Globus pallidus (tissue), 1 donor: Measurements from ENCODE around the gene YLPM1.

ENCODE experiments used
- DNase-seq: peaks from one replicate; pipeline ENCODE4 v3.0.0-alpha.2; 2015; ENCODE audit warnings: low spot score

The YLPM1 gene

DNA sequence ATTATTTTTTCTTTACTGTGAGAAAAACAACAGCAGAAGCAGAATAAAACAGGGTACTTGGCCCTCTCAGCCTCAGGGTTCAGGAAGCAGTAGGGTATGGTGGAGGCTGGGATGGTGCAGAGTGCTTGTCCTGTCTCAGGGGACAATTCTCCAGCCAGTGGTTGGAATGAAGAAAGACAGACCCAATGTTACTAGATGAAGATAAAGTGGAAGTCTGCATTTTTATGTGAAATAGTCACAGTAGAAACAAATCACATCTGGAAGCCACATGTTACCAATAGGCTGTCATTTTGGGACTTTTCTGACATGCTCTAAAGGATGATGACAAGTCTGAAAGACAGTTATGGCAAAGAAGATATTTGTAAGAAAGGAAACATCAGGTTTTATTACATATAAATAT, 80.5 kb downstream of the YLPM1 start:
- DNase-seq, result no peak

DNA sequence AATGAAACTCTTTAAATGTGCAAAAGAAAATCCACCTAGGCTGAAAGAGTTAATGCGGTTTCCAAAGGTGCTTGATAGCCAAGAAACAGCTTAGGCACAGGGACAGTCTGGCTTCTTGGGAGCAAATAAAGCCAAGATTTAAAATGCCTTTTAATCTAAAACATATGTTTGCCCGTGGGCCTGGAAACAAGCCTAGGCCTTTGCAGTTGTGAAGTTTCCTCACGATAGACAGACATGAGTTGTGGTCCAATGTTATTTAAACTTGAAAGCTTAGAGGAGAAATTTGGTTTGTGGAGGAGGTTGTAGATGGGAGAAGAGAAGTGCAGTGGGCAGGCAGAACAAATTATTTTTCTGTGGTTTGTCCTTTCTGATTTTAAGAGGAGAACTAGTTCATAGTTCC, 83.1 kb downstream of the YLPM1 start:
- DNase-seq, result no peak

DNA sequence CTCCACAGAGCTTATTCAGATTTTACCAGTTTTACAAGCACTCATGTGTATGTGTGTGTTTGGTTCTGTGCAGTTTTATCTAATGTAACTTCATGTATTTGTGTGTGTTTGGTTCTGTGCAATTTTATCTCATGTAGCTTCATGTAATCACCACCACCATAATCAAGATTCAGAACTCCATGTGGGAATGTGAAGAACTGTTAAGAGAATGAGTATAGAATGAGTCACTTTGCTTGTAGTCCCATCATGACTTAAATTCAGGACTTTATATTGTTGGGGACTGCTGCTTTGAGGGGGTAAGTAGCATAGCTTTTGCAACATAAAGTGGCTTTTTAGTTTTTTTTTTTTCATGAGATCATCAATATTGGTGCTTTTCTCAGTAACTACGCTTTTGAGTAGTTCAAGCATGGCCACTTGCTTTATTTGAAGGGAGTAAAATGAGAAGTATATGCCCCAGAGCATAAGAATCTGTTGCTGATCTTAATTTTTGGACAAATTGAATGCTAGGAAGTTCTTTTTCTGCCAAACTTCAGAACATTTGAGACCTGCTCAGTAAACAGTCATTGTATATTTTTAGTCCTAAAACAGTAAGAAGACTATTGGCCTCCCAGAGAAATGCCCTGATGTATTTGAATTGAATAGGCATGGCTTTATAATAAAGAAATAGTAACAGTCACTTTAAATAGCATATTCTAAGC, 84.0 kb downstream of the YLPM1 start:
- no peak for DNase-seq

DNA sequence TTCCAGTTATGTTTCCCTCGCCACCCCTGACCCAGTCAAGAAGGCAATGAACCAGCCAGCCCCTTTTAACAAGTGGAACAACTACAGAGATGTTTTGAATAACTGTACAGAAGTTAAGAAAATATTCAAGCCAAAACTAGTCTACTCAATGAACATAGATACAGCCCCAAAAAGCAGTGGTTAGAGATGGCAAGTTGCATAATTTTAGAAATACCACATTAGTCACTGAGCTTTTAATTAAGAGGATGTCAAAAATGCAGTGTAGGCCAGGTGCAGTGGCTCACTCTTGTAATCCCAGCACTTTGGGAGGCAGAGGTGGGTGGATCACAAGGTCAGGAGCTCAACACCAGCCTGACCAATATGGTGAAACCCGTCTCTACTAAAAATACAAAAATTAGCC, 85.7 kb downstream of the YLPM1 start:
- DNase-seq, result no peak

DNA sequence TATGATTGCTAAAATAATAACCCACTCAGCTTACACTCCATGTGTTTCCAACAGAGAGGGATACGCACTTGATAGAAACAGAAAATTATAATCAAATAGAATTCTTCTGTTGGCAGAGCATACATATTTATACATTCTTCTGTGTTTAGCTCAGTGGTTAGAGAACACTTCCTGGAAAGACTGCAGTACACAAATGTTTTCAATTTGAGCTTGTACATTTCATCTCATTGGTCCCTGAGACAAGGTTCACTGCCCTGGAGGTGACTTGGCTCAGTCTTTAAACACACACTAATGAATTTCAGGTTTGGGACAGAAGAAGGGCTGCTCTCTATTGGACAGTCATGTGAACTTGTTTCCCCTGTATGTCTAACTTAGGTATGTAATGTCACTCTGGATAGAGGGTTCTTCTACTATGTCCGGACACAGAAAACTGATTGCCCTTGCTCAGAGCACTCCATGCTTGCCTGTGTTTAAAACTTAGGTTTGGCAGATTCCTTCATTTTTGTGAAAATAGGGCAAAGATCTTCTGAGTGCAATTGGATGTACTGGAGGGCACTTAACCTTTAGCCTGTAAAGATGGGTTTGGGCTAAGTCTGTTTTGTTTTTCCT, 89.9 kb downstream of the YLPM1 start:
- DNase-seq, result no peak

DNA sequence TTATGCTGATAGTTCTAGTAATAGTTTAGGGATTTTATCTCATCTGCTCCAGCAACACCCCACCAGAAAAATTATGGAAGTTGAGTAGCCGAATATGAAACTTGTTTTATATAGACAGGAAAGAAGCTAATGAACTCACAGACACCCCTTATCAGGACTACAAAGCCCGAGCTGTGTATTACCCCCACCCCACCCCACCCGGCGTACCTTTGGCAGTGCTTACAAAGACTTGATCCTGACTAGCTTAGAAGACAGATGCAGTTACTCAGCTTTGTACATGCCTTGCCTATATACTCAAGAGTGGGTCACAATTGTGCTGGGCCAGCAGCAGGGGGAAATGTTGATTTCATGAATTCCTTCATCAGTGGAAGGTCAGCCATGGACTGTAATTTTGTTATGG, 90.5 kb downstream of the YLPM1 start:
- DNase-seq, result no peak

DNA sequence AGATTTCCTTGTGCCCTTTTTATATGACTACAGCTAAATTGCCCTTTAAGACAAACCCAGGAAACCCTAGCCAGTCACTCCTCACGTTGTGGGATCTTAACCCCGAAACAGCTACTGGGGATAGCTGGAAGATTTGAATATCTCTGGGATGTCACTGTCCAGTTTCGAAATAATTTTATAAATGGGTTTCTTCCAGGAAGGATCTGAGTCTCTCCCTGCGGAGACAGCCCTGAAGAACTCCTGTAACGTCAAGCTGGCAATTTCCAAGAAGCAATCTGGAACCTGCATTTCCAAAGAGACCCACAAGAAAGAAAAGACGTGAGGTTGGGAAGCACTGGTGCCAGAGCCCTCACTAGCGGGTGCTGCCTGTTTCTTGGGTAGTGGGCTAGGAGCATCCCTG, 91.9 kb downstream of the YLPM1 start:
- DNase-seq, result no peak

DNA sequence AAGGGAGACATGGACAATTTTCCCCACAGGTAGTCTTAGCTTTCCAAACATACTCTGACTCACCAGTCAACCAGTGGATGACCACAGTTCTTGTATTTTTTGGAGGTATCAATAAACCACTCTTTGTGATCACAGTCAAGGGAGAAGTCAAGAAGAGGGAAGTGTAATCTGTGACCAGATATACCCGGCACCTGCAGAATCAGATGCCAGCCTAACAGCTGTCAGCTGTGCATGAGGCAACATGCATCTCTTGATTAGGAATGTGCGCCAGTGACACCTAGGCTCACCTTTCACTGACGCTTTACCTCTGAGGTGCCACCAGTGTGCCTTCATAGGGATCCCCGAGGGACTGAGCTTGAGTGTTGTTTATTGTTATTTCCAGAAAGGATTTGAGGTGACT, 92.8 kb downstream of the YLPM1 start:
- DNase-seq, result no peak

DNA sequence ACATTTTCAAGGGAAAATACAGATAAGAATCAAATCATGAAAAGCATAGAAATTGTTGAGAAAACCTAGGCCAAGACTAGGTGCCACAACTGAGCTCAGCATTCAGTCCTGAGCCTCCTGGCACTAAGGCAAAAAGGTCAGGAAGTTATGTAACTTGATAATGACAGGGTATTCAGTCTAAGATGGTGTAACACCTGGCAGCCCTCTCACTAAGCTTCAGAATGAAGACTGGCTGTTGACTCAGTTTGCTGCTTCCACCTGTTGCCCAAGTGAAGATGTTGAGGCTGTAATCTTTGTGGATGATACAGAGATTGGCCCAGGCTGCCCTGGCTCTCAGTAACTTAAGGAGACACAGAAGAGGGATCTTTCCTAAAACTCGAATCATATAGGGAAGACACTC, 93.2 kb downstream of the YLPM1 start:
- no peak for DNase-seq

DNA sequence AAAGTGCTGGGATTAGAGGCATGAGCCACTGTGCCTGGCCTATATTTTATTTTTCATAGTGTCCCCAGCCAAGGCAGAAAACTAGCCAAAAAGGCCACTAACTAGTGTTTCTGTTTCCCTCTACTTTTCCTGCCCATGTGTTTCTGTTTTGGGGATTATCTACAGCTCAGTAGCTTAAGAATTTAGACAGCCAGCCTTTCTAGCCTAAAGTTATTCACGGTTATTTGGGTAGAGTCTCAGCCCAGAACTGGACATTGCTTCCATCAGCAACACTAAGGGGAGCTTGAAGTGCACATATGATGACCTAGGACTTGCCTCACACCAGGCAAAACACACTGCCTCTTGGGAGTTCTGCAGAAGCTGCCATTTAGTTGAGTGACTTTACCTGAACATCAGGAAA, 94.9 kb downstream of the YLPM1 start:
- no peak for DNase-seq

DNA sequence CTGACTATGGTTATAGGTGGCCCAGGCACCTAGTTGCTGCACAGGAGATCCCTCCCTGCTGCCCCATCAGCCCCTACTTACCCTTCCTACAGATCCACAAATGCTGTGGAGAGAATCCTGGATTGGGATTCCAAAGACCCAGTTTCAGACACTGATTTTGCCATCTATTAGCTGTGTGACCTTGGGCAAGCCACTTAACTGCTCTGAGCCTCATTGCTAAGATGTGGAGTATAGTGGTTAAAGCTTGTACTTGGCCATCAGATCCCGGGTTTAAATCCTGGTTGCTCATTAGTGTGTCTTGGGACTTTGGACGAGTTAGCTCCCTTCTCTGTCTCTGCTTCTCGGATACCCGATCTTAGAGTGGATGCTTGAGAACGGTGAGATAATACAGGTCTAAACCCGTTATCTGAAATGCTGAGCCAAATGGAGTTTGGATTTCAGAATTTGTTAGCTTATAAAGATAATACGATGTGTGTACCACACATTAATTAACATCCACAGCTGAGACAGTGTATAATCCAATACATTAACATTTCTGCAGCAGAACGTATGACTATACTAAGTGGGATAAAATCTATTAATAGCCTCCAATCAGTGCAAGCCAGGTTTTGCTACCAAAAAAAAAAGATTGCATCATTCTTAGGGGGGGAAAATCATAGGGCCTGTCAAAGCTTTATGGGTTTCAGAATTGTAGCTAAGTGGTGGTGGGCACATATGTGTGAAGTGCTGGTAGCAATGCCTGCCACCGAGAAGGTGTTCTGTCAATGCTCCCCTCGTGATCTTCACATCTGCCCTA, 96.8 kb downstream of the YLPM1 start:
- DNase-seq, result no peak

DNA sequence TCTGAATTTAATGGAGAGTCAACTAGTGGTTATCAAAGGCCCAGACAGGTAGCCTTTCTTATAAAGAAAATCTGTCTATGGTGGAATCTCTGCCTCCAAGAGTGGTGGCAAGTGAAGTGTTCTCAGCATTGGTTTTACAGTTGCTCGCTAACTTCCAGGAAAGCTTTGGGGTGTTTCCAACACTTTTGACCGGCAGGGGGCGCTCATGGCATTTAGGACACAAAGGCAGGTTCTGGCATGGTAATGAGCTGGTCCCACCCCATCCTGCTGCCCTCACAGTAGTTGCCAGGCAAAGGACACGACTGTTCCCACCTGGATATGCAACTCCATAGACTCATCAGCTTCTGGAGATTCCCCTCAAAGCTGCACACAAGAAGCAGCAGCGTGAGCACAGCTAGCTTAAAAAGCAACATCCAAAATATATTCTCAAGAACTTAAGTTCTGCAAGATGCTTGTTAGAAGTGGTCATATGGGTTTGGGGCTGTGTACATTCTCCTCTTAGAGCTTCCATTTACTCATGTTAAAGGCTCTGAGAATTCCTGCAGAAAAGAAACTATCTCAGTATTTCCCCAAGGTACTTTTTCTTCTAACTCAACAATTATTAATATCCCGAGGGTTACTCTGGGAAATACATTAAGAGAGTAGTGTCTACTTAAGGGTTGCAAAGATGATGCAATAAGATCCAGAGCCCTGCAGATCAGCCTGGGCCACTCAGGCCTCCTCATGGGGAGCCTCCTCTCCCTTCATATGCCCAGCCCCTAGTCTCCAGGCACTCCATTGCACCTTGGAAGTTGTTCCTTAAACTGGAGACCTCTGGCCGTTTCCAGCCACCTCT, 98.0 kb downstream of the YLPM1 start:
- DNase-seq, result peak; percentile 78

DNA sequence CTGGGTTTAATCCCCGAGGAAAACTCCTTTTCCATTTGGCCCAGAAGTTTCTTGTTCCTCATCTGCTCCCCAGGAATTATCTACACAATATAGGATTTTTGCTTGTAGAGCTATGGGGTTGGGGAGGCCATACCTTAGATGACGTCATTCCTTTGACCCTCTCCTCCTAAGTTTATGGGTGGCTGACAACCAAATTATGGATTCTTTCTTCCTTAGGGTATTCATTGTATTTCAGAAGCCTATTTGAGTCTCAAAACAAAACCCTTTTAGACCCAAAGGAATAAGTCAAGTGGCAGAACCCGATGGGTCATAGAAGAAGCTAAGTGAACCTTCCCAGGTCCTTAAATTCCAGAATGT, 98.6 kb downstream of the YLPM1 start:
- no peak for DNase-seq

DNA sequence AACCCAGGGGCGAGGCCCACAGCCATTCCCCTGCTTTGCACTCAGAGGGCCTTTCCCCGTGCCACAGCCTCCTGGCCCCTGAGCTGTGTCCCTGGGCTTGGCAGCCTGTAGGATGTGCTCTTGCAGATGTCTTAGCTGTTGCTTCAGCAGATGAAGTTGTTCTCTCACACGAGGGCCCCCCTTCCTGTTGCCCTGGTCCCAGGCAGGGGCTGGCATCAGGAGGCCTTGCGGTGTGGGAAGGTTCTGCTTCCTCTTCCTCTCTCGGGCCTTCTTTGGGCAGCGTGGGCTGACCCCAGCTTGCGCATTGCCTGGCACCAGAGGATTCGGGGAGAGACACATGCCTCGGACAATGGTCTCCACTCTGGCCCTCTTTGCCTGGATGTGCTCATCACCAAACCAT, 100.2 kb downstream of the YLPM1 start:
- DNase-seq, result peak; percentile 49

DNA sequence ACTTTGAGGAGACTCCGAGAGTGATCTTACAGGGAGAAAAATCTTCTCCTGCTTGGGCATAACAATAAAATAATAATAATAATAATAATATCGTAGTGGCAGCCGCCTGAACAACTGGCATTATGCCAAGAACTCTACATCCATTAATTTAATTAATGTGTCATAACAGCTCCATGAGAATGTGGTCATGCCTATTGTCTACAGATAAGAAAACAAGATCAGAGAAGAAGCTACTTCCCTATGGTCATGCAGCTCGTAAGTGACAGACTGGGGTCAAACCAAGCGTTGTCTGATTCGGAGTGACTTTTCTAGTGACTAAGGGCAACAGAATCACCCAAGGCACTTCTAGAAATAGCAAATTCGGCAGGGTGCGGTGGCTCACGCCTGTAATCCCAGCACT, 101.1 kb downstream of the YLPM1 start:
- no peak for DNase-seq

DNA sequence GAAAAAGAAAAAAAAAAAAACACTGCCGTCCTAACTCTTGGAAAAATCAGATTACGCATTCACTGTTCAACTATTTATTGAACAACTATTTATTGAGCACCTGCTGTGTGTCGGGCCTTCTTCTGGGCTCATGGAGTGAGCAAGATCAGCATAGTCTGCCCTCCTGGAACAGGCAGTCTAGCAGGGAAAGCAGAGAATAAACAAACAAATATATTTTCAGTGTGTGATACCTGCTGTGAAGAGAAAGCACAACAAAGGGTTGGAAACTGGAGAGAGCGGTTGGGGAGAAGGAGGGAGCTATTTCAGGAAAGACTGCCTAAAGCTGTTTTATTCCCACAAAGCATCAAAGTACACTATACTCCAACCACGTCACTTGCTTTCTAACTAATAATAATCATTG, 102.0 kb downstream of the YLPM1 start:
- no peak for DNase-seq

DNA sequence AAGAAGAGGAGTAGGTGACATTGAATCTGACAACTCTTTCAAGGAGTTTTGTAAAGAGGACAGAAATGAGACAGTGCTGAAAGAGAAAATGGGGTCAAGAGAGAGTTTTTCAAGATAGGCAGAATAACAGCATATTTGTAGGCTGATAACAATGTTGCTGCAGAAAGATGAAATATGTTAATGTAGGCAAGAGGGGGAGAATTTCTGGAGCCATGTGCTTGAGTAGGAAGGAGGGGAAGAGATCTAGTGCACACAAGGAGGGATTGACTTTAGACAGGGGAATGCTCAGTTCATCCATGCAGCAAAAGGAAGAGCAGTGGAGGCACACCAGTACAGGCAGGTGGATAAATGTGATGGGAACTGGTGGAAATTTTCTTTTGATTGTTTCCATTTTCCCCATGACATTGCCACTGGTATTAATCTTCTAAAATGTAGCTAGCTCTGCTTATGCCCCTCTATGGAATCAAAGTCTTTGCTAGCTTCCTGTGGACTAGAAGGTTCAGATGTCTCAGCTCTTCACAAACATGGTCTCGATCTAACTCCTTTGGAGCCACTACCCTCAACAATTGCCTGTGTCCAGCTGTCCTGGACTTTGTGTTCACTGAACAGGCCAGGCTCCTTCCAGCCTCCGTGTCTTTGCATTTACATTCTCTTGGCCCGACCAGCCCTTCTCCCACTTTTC, 103.7 kb downstream of the YLPM1 start:
- DNase-seq, result no peak

DNA sequence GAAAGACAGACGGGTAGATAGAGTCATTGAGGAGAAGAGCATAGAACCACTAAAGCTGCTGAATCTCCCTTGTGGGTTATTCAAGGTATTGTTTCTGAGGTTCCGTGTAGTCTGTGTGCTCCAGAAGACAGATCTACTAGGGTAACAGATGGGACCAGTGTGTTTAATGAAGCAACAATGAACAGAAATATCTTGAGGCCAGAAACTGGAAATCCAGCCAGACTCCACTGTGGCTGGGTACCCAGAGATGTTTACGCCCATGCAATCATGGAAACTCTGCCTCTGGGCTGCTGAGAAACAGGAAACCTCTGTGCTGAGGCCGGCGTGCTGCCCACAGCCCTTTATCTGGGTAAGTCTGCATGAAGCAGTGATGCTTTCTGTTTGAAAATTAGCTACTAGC, 104.6 kb downstream of the YLPM1 start:
- peak; percentile 77 for DNase-seq

DNA sequence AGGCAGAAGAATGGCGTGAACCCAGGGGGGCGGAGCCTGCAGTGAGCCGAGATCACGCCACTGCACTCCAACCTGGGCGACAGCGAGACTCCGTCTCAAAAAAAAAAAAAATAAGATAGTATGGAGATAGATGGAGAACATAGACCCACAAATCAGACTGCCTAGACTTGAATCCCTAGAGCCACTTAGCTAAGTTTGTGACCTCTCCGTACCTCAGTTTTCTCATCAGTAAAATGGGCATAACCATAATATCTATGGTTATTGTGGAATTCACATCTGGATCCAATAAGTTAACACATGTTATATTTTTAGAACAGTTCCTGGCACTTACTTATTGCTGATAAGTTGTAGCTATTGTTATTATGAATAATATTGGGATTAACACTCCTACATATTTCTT, 105.6 kb downstream of the YLPM1 start:
- no peak for DNase-seq

DNA sequence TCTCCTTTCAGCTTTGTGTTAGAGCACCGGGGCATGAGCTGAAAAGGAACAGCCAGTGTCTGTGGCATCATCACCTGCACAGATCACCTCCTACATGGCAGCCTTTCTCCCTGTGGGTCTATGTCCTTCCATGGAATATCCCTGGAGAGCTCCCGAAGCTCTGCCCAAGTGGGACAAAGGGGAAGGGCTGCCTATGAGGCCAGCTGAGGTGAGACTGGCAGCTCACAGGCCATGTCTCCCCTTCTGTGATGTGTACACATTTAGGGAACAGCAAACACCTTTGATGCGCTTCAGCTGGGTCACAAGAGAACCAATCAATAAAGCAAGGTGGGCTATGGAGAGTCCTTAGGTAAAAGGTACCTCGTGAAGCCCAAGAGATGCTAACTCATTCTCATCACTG, 108.7 kb downstream of the YLPM1 start:
- no peak for DNase-seq

DNA sequence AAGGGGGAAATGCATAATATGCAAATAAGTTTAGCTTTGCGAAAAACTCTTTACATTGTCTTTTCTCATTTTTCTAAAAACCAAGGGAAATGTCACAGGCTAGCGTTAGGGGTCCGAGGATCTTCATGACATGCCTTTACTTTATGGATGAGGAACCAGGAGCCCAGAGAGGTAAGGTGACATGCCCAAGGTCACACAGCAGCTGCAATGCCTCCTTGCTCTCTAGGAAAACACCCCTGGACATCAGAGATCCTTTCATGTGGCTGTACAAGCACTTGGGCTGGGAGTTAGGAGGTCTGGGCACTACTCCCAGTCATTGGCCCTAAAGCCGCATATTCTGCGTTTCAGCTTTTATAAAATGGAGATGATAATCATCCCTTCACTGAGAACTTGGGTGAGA, 112.1 kb downstream of the YLPM1 start:
- DNase-seq, result no peak
